Activated naive CD8-positive, alpha-beta T cell treated with anti-CD3 and anti-CD28 coated beads, Interleukin-2, amount 10 ng/mL, durations not matched to agents 7 days and 5 days (primary cell): ENCODE data around the gene SART3. TPM values are rescaled to one million over a fixed set of nuclear protein-coding genes. Genes with fewer than 3 reads are reported as not detected.
A peak's percentile ranks its signal among the peaks of the same experiment; 100 is the strongest.

Experiments used
- ATAC-seq: fragments of 150-1000 bp; cut with Tn5 transposase; one replicate; pipeline ENCODE4 v1.10.0; 2021; ENCODE audit warnings: low read depth, moderate library complexity
- POLR2A ChIA-PET: fragments of 350-600 bp; sonication (Branson Sonifier 250); formaldehyde crosslinking; loops from one replicate; lab custom pipeline; 2021; ENCODE audit warnings: antibody characterized with exemption; lab: Charles Lee
- DNase-seq: peaks from one replicate; pipeline ENCODE4 v3.0.0; 2021
- H3K27ac Mint-ChIP-seq: one replicate; pipeline ENCODE4 v1.8.0; 2022; ENCODE audit warnings: mild to moderate bottlenecking, mixed read lengths
- H3K27me3 Mint-ChIP-seq: one replicate; pipeline ENCODE4 v1.8.0; 2022; ENCODE audit warnings: mild to moderate bottlenecking, moderate library complexity, mixed read lengths
- H3K36me3 Mint-ChIP-seq: one replicate; pipeline ENCODE4 v1.8.0; 2021; ENCODE audit warnings: mild to moderate bottlenecking, mixed read lengths
- H3K4me1 Mint-ChIP-seq: one replicate; pipeline ENCODE4 v1.8.0; 2021; ENCODE audit warnings: mixed read lengths
- H3K4me3 Mint-ChIP-seq: one replicate; pipeline ENCODE4 v1.8.0; 2022; ENCODE audit warnings: mild to moderate bottlenecking, moderate library complexity, mixed read lengths
- H3K9me3 Mint-ChIP-seq: one replicate; pipeline ENCODE4 v1.8.0; 2021; ENCODE audit warnings: mixed read lengths
- total RNA-seq, 2 experiments: library from RNA; stranded (reverse); gene quantifications; one replicate each; pipeline ENCODE4 v1.2.3, GENCODE V29; 2021

SART3 gene, protein sequence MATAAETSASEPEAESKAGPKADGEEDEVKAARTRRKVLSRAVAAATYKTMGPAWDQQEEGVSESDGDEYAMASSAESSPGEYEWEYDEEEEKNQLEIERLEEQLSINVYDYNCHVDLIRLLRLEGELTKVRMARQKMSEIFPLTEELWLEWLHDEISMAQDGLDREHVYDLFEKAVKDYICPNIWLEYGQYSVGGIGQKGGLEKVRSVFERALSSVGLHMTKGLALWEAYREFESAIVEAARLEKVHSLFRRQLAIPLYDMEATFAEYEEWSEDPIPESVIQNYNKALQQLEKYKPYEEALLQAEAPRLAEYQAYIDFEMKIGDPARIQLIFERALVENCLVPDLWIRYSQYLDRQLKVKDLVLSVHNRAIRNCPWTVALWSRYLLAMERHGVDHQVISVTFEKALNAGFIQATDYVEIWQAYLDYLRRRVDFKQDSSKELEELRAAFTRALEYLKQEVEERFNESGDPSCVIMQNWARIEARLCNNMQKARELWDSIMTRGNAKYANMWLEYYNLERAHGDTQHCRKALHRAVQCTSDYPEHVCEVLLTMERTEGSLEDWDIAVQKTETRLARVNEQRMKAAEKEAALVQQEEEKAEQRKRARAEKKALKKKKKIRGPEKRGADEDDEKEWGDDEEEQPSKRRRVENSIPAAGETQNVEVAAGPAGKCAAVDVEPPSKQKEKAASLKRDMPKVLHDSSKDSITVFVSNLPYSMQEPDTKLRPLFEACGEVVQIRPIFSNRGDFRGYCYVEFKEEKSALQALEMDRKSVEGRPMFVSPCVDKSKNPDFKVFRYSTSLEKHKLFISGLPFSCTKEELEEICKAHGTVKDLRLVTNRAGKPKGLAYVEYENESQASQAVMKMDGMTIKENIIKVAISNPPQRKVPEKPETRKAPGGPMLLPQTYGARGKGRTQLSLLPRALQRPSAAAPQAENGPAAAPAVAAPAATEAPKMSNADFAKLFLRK
- 10 to 100 TPM; 79.9 to 88.3 TPM for total RNA-seq

DNA sequence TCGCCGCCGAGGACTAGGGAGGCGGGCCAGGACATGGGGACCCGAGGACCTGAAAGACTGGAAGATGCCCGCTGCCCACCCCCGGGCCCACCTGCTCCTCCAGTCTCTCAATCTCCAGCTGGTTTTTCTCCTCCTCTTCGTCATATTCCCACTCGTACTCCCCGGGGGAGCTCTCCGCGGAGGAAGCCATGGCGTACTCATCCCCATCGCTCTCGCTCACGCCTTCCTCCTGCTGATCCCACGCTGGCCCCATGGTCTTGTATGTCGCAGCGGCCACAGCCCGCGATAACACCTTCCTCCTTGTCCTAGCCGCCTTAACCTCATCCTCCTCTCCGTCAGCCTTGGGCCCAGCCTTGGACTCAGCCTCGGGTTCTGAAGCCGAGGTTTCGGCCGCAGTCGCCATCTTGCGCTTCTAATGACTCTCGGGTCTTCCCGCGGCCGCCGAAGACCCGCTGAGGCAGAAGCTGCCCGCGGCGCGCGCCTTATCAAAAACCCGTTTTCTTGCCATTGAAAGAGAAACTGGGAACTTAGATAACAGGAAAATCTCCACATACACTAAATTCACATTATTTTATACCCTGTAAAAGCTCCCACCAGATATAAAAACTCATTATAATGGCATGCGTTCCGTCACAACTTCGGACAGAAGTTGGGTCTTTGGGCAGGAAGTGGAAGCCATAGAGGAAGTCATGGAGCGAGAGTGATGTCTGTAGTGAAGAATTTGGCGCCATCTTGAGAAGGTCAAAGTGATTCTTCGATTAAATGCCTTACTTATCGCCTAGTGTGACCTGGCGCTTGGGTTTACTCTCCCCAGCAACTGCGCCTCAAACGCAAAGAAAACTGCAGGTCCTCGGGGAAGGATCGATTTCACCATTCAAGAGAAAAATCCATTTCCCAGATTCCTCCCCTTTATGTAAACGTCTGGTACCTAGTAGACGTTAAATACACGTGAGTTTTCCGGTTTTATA, at the start of gene SART3:
Gene SART3 (minus strand): TSS at position 422 of the 968 bp plus-strand sequence. CDS start 19 bp downstream, at position 403.
- Mint-ChIP-seq H3K4me3 (peak within 1 kb of the TSS; percentile 94), H3K36me3 (peaks cover 14% of the 10 kb centered on the region), H3K27ac (peak within 1 kb of the TSS; percentile 98), H3K4me1 (peaks cover 46% of the 10 kb centered on the region), H3K27me3 (no peaks in the 10 kb centered on the region), H3K9me3 (no peaks in the 10 kb centered on the region)
- peak; percentile 35 for ATAC-seq
- peak; percentile 86 for DNase-seq
- POLR2A ChIA-PET, result interaction anchor here (0.9 to 12.2 kb wide), 8 partner anchors 9 to 532 kb away, joined by 3 to 146 read pairs (median 4); partner anchors contain the start of genes ALKBH2, SELPLG and SSH1

DNA sequence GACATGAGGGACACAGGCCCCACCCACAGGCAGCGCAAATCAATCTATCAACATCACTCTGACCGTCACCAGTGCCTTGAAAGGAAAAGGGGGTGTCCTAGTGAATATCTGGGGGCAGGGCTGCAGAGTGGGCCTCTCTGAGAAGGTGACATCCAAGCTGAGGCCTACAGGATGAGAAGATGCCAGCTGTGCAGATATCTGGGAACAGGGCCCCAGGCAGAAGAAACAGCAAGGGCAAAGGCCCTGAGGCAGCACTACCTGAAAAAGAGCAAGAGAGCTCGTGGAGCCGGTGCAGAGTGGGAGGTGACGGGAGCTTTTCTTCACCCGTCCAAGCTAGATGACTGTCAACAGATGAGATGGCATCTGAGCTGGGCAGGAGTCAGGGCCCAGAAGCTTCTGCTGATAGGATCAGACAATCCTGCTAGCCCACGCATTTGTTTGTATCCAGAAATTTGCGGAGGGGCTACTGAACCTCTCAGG, 49.4 kb upstream of the SART3 start:
- ATAC-seq (no peak), DNase-seq (no peak)
- Mint-ChIP-seq H3K27ac (no peak overlapping the region), H3K4me3 (no peak overlapping the region), H3K36me3 (peaks cover 2% of the 10 kb centered on the region), H3K9me3 (peaks cover 6% of the 10 kb centered on the region), H3K4me1 (peaks cover 19% of the 10 kb centered on the region), H3K27me3 (peaks cover under 1% of the 10 kb centered on the region)
- POLR2A ChIA-PET, result no interaction called here

DNA sequence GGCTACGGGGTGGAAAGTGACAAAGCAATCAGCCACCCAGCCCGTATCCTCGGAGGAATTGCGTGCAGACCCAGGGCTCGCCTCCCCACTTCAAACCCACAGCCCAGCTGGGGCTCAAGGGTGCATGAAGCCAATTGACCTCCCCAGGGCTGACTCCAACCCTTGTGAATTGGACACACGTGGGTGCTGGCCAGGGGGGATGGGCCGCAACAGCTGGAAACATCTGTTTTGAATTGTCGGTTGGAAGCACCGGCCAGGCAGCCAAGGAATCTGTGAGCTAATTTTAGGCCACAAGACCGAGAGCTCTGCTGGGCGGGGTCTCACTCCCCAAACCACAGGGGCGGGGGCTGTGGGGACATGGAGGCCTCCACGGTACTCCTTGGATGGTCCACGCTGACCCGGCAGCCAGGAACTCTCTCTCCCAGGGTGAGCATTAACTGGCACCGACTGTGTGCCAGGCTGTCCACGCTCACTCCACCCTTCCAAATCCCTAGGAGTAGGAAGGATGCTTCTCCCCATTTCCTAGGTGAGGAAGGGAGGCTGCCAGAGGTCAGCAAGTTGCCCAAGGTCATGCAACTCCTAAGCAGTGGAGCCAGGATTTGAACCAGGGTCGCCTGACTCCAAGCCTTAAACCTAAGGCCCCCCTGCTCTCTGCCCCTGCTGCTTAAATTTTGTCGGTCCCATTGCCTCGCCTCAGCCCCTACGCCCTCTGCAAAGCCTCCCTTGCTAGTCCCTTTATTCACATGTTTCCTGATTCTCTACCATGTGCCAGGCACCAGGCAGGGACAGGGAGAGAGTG, 48.8 kb upstream of the SART3 start:
- Mint-ChIP-seq H3K27ac (no peak overlapping the region), H3K4me3 (no peak overlapping the region), H3K36me3 (peaks cover 3% of the 10 kb centered on the region), H3K9me3 (peaks cover 8% of the 10 kb centered on the region), H3K4me1 (peaks cover 18% of the 10 kb centered on the region), H3K27me3 (peaks cover 4% of the 10 kb centered on the region)
- DNase-seq, result no peak
- POLR2A ChIA-PET, result no interaction called here
- ATAC-seq, result no peak

DNA sequence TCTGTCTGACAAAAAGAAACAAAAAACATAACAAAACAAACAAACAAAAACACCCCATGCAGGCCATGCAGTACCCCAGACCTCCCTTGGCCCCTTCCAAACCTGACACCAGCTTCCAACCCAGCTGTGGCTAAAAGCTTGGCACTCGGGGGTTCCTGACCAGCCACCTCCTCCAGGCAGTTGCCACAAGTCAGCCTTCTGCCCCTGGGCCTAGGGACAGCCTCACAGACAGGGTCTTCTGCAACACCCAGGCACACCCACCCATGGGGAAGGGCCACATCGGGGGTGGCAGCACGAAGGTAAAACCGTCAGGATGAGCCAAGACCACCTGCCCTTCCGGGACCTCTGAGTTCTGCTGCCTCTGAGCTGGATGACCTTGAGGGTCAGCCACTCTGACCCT, 47.6 kb upstream of the SART3 start:
- DNase-seq (no peak), ATAC-seq (no peak)
- H3K9me3 Mint-ChIP-seq, result peaks cover 8% of the 10 kb centered on the region
- H3K27ac Mint-ChIP-seq, result no peak overlapping the region
- peaks cover 3% of the 10 kb centered on the region for H3K36me3 Mint-ChIP-seq
- peaks cover 6% of the 10 kb centered on the region for H3K27me3 Mint-ChIP-seq
- H3K4me1 Mint-ChIP-seq, result peaks cover 14% of the 10 kb centered on the region
- POLR2A ChIA-PET, result no interaction called here
- H3K4me3 Mint-ChIP-seq, result no peak overlapping the region

DNA sequence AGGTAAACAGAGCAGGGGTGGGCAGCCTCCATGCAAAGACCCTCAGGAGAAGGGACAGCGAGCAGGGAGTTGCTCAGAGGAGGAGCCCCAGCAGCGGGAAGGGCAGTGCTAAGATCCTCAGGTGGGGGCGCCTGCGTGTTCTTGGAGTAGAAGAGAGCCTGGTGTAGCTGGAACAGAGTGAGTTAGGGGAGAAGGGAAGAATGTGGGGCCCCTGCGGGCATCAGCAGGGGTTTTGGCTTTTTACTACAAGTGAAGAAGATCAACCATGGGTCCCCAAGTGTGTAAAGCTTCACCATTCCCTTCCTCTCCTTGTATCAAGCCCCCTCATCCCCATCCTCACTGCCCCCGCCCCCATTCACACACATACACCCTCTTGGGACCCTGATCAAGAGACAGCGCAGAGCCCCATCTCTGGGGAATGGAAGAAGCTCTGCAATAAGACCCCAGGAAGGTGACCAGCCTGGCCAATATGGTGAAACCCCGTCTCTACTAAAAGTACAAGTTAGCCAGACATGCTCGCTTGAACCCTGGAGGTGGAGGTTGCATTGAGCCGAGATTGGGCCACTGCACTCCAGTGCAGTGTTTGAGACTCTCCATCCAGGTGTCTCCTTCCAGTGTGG, 47.1 kb upstream of the SART3 start:
- H3K4me3 Mint-ChIP-seq, result no peak overlapping the region
- peaks cover 14% of the 10 kb centered on the region for H3K4me1 Mint-ChIP-seq
- ATAC-seq (no peak), DNase-seq (no peak)
- H3K36me3 Mint-ChIP-seq, result peaks cover 3% of the 10 kb centered on the region
- H3K27me3 Mint-ChIP-seq, result peaks cover 6% of the 10 kb centered on the region
- no peak overlapping the region for H3K27ac Mint-ChIP-seq
- POLR2A ChIA-PET, result interaction anchor here (0.6 kb wide), 1 partner anchor 198 kb away, joined by 3 read pairs; no protein-coding TSS in a partner anchor
- peaks cover 8% of the 10 kb centered on the region for H3K9me3 Mint-ChIP-seq

DNA sequence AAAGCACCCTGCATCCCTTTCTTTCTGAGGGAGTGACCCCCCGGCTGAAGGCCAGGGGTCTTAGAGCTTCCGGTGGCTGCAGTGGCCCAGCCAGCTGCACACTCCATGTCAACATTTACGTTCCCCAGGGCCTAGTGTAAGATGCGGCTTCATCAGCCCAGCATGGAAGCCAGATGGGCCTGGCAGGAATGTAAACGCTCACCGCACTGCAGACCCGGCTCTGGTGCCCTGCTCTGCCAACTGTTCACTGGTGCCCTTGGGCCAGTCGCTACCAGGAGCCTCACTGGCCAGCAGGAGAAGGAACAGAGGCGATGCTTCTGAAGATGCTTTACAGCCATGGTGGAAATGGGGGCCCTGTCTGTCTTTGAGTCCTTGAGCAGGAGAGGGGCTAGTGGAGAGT, 45.5 kb upstream of the SART3 start:
- H3K4me3 Mint-ChIP-seq, result no peak overlapping the region
- peaks cover 8% of the 10 kb centered on the region for H3K27me3 Mint-ChIP-seq
- ATAC-seq (no peak), DNase-seq (no peak)
- peaks cover 3% of the 10 kb centered on the region for H3K36me3 Mint-ChIP-seq
- H3K27ac Mint-ChIP-seq, result peak overlapping the region; percentile 86
- peaks cover 6% of the 10 kb centered on the region for H3K4me1 Mint-ChIP-seq
- peaks cover 8% of the 10 kb centered on the region for H3K9me3 Mint-ChIP-seq
- POLR2A ChIA-PET, result interaction anchor here (1.2 kb wide), 1 partner anchor 29 kb away, joined by 3 read pairs; no protein-coding TSS in a partner anchor

DNA sequence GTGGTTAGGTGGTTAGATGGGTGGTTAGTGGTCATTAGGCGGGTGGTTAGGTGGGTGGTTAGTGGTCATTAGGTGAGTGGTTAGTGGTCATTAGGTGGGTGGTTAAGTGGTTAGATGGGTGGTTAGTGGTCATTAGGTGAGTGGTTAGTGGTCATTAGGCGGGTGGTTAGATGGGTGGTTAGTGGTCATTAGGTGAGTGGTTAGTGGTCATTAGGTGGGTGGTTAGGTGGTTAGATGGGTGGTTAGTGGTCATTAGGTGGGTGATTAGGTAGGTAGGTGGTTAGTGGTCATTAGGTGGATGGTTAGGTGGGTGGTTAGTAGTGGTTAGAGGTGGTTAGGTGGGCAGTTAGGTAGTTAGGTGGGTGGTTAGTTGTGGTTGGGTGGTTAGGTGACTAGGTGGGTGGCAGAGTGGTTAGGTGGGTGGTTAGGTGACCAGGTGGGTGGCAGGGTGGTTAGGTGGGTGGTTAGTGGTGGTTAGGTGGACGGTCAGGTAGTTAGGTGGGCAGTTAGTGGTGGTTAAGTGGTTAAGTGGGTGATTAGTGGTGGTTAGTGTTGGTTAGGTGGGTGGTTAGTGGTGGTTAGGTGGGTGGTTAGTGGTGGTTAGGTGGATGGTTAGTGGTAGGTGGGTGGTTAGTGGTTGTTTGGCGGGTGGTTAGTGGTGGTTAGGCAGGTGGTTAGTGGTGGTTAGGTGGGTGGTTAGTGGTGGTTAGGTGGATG, 44.9 kb upstream of the SART3 start:
- Mint-ChIP-seq H3K4me1 (peaks cover 6% of the 10 kb centered on the region), H3K9me3 (peaks cover 8% of the 10 kb centered on the region), H3K36me3 (peaks cover 3% of the 10 kb centered on the region), H3K4me3 (peak overlapping the region; percentile 59), H3K27me3 (peaks cover 8% of the 10 kb centered on the region), H3K27ac (peak overlapping the region; percentile 86)
- no peak for ATAC-seq
- no peak for DNase-seq
- POLR2A ChIA-PET, result interaction anchor here (1.2 kb wide), 1 partner anchor 30 kb away, joined by 3 read pairs; no protein-coding TSS in a partner anchor

DNA sequence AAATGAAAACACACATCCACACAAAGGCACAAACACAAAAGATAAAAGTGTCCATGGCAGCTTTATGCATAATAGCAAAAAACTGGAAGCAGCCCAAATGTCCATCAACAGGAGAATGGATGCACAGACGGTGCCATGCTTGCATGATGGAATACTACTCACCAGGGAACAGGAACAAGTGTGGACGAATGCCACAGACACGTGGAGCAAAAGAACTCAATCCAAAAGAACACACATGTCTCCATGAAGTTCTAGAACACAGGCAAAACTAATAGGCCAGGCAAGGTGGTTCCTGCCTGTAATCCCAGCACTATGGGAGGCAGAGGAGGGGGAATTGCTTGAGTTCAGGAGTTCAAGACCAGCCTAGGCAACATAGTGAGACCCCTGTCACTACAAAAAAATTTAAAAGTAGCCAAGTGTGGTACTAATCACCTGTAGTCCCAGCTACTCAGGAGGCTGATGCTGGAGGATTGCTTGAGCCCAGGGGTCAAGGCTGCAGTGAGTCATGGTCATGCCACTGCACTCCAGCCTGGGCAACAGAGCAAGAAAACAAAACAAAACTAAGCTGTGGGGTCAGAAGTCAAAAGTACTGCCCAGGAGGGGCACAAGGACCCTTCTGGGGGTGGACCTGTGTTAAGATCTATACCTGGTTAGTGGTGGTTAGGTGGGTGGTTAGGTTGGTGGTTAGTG, 44.2 kb upstream of the SART3 start:
- Mint-ChIP-seq H3K9me3 (peaks cover 8% of the 10 kb centered on the region), H3K36me3 (peaks cover 3% of the 10 kb centered on the region), H3K27ac (peak overlapping the region; percentile 86), H3K27me3 (peaks cover 9% of the 10 kb centered on the region), H3K4me1 (peaks cover 6% of the 10 kb centered on the region), H3K4me3 (peak overlapping the region; percentile 59)
- POLR2A ChIA-PET, result interaction anchor here (0.6 kb wide), 1 partner anchor 17 kb away, joined by 3 read pairs; no protein-coding TSS in a partner anchor
- ATAC-seq (no peak), DNase-seq (no peak)

DNA sequence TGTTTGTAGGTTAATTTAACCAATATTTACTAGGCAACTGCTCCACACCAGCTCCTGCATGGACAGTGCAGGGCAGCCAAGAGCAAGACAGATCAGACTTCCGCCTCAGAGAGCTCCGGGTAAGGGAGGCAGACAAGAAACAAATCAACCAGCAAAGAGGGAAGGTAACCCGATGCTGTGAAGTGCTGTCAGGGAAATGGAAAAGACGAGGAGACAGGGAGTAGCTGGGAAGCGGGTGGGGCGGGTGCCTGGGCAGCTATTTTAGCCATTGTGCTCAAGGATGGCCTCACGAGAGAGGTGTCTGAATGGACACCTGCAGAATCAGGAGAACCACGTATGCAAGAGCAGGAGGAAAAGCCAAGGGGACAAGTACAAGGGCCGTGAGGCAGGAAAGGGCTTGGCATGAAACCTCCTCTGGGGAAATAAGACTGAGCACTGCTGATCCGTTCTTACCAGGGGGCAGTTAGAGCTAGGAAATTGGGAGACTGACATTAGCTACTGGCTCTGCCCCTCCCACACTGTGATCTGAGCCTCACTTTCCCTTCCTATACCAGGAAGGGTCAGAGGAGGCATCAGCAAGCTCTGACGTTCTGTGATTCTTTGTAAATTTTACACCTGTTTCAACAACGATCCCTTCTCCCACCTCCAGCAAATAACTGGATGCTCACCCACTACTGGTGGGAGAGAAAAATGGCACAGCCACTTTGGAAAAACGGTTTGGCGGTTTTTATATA, 43.4 kb upstream of the SART3 start:
- H3K27me3 Mint-ChIP-seq, result peaks cover 11% of the 10 kb centered on the region
- DNase-seq (no peak), ATAC-seq (no peak)
- H3K4me1 Mint-ChIP-seq, result peaks cover 6% of the 10 kb centered on the region
- POLR2A ChIA-PET, result interaction anchor here (0.6 kb wide), 1 partner anchor 17 kb away, joined by 3 read pairs; no protein-coding TSS in a partner anchor
- H3K9me3 Mint-ChIP-seq, result peaks cover 8% of the 10 kb centered on the region
- H3K36me3 Mint-ChIP-seq, result peaks cover 3% of the 10 kb centered on the region
- H3K27ac Mint-ChIP-seq, result no peak overlapping the region
- H3K4me3 Mint-ChIP-seq, result no peak overlapping the region

DNA sequence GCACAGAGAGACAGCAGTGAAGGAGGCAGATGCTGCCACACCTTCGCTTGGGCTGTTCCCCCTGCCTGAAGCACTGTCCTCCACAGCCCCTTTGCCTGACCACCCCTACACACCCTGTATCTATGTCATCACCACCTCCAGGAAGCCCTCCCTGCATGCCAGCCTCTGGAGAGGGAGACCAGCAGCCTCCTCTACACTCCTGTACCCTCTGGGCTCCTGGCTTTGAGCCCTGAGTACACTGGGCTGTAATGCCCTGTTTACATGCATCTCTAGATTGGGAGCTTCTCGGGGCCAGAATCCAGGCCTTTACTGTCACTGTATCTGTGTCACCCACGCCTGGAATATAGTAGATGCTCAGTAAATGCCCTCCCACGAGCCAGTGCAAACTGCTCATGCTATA, 42.8 kb upstream of the SART3 start:
- POLR2A ChIA-PET, result no interaction called here
- peaks cover 3% of the 10 kb centered on the region for H3K36me3 Mint-ChIP-seq
- peaks cover 8% of the 10 kb centered on the region for H3K9me3 Mint-ChIP-seq
- H3K27ac Mint-ChIP-seq, result no peak overlapping the region
- ATAC-seq (no peak), DNase-seq (no peak)
- H3K4me1 Mint-ChIP-seq, result peaks cover 6% of the 10 kb centered on the region
- H3K4me3 Mint-ChIP-seq, result no peak overlapping the region
- H3K27me3 Mint-ChIP-seq, result peaks cover 11% of the 10 kb centered on the region
